ENCODE data around the gene LRRC42. TPM values are rescaled to one million over a fixed set of nuclear protein-coding genes. Genes with fewer than 3 reads are reported as not detected.

LRRC42 gene
- total RNA-seq, 1 experiment from 2014 or later: 80.9 TPM

- H3K27me3 ChIP-seq (ENCODE audit: control insufficient read depth, insufficient read depth, low read length): no peaks in the 10 kb centered on the region
- peak overlapping the region; percentile 76 for H3K4me3 ChIP-seq (ENCODE audit: insufficient read depth, low read depth, low read length)
- peaks cover 6% of the 10 kb centered on the region for H3K36me3 ChIP-seq (replicated peaks; ENCODE audit: control insufficient read depth, insufficient read depth, low read length)
- no peak for DNase-seq
These were observed 1.2 kb downstream of the LRRC42 start for GRCh38 chr1:53947172-53947907.

DNA sequence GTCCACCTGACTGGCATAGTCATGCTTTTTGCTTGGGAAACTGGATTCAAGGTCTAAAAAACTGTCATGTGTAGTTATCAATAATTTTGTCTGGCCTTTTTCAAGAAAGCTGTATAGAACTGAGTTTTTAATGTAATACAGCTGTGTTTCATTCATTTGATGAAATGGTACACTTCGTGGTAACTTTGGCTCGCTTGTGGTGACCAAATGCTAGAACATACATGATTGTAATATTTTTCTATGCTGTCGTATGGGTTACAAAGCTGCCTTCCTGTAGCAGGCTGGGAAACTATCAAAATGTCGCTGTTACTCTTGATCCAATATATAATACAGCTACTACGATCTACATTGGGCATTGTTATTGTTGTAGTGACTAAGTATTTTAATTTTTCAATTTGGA is 2.1 kb downstream of the LRRC42 start:
- Histone ChIP-seq H3K27me3 (ENCODE audit: control insufficient read depth, insufficient read depth, low read length) (no peaks in the 10 kb centered on the region), H3K36me3 (replicated peaks; ENCODE audit: control insufficient read depth, insufficient read depth, low read length) (peaks cover 6% of the 10 kb centered on the region), H3K4me3 (ENCODE audit: insufficient read depth, low read depth, low read length) (no peak overlapping the region)
- DNase-seq: no peak

- DNase-seq: peak; percentile 78
- peaks cover 6% of the 10 kb centered on the region for H3K36me3 ChIP-seq (replicated peaks; ENCODE audit: control insufficient read depth, insufficient read depth, low read length)
These were observed 3.2 kb downstream of the LRRC42 start for GRCh38 chr1:53949023-53949990.

DNA sequence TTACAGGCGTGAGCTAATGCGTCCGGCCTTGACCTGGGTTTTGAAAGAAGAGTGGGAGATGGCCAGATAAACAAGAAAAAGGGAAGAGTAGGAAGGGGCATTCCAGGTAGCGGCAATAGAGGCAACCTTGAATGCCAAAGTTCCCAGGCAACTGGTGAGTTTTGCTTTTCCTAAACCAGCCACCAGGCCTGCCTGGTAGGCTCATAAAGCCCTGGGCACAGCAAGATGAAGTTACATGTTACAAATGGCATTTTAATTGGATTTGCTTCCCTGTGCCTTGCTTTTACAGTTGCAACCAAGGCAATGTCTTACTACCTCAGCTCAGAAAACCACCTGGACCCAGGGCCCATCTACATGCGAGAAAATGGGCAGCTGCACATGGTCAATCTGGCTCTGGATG is 5.5 kb downstream of the LRRC42 start:
- no peaks in the 10 kb centered on the region for H3K27me3 ChIP-seq (ENCODE audit: control insufficient read depth, insufficient read depth, low read length)
- no peak for DNase-seq
- H3K36me3 ChIP-seq (replicated peaks; ENCODE audit: control insufficient read depth, insufficient read depth, low read length): peaks cover 11% of the 10 kb centered on the region
- H3K4me3 ChIP-seq (ENCODE audit: insufficient read depth, low read depth, low read length): no peak overlapping the region

More at GRCh38 chr1:53949023-53949990, 3.2 kb downstream of the LRRC42 start:
- H3K4me3 ChIP-seq (ENCODE audit: insufficient read depth, low read depth, low read length): no peak overlapping the region
- no peaks in the 10 kb centered on the region for H3K27me3 ChIP-seq (ENCODE audit: control insufficient read depth, insufficient read depth, low read length)

GRCh38 chr1:53954128-53954527 is 8.0 kb downstream of the LRRC42 start:
- Histone ChIP-seq H3K27me3 (ENCODE audit: control insufficient read depth, insufficient read depth, low read length) (no peaks in the 10 kb centered on the region), H3K36me3 (replicated peaks; ENCODE audit: control insufficient read depth, insufficient read depth, low read length) (peaks cover 11% of the 10 kb centered on the region), H3K4me3 (ENCODE audit: insufficient read depth, low read depth, low read length) (no peak overlapping the region)
- no peak for DNase-seq

- no peak for DNase-seq
- Histone ChIP-seq H3K4me3 (ENCODE audit: insufficient read depth, low read depth, low read length) (no peak overlapping the region), H3K36me3 (replicated peaks; ENCODE audit: control insufficient read depth, insufficient read depth, low read length) (peaks cover 16% of the 10 kb centered on the region), H3K27me3 (ENCODE audit: control insufficient read depth, insufficient read depth, low read length) (no peaks in the 10 kb centered on the region)
These were observed 10.4 kb downstream of the LRRC42 start for GRCh38 chr1:53956308-53957168.

DNA sequence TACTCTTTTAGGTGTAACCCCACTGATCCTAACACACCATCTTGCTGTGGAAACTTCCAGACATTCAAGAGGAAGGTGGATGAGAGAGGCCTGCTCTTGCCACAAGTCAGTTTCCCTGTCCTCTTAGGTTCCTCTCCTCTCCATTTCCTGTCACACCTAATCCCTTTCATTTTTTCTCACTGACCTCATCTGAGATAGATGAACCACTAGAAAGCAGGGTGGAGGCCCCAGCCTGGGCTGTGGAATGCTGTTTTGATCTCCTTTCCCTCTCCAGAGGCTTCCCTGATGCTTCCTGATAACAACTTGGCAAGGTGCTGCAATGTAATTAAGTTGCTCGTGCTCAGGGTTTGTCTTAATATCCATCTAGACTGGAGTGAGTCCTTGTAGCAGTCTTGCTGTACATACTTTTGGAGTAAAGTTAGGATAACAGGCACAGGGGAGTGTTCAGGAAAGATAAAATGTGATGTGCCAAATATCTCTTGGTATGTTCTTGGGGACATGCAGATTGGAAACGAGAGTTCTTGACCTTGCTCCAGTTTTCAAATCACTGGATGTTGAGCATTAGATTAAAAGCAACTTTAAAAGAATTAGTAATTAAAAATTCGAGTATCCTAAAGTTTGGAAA is 11.2 kb downstream of the LRRC42 start:
- DNase-seq: peak; percentile 34
- Histone ChIP-seq H3K27me3 (ENCODE audit: control insufficient read depth, insufficient read depth, low read length) (no peaks in the 10 kb centered on the region), H3K36me3 (replicated peaks; ENCODE audit: control insufficient read depth, insufficient read depth, low read length) (peaks cover 11% of the 10 kb centered on the region), H3K4me3 (ENCODE audit: insufficient read depth, low read depth, low read length) (no peak overlapping the region)

- H3K27me3 ChIP-seq (ENCODE audit: control insufficient read depth, insufficient read depth, low read length): no peaks in the 10 kb centered on the region
- DNase-seq: peak; percentile 62
- H3K4me3 ChIP-seq (ENCODE audit: insufficient read depth, low read depth, low read length): no peak overlapping the region
- peaks cover 14% of the 10 kb centered on the region for H3K36me3 ChIP-seq (replicated peaks; ENCODE audit: control insufficient read depth, insufficient read depth, low read length)
These were observed 13.6 kb downstream of the LRRC42 start for GRCh38 chr1:53959664-53960250.

DNA sequence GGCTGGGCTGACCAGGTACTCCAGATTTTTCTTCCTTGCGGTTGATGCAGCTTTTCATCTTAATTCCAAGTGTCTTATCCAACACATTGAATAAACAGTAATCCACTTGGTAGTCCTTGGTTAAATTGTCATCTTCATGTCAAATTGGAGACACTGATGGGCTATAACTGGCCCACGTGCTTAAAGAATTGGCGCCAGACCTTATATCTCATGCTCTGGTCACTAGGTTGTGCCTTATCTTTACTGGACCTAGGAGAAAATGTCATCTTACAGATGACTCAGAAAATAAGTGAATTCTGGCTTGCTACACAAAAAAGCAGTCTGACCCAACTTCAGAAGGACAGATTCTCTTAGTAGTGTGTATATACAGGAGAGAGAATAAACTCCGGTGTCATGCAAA is 16.2 kb downstream of the LRRC42 start:
- H3K27me3 ChIP-seq (ENCODE audit: control insufficient read depth, insufficient read depth, low read length): no peaks in the 10 kb centered on the region
- no peak for DNase-seq
- peaks cover 15% of the 10 kb centered on the region for H3K36me3 ChIP-seq (replicated peaks; ENCODE audit: control insufficient read depth, insufficient read depth, low read length)
- H3K4me3 ChIP-seq (ENCODE audit: insufficient read depth, low read depth, low read length): no peak overlapping the region

DNA sequence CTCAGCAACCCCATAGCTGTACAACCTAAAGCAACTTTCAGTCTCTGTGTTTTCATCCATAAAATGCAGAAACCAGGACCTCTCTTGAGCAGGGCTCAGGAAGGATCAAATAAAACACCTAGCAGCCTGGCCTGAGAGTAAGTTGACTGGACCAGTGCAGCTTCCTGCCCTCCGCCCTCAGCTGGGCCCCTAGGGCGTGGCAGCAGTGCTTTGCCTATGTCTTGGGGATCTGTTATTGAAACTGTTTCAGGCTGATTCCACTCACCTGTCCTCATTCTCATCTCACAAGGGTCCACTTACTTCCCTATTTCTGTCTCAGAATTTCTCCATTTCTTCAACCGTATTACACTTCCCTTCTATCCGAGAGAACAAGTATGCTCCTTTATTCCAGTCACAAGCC is 17.3 kb downstream of the LRRC42 start:
- Histone ChIP-seq H3K4me3 (ENCODE audit: insufficient read depth, low read depth, low read length) (no peak overlapping the region), H3K27me3 (ENCODE audit: control insufficient read depth, insufficient read depth, low read length) (no peaks in the 10 kb centered on the region), H3K36me3 (replicated peaks; ENCODE audit: control insufficient read depth, insufficient read depth, low read length) (peaks cover 17% of the 10 kb centered on the region)
- DNase-seq: no peak

GRCh38 chr1:53964109-53964508 is 18.0 kb downstream of the LRRC42 start:
- H3K27me3 ChIP-seq (ENCODE audit: control insufficient read depth, insufficient read depth, low read length): no peaks in the 10 kb centered on the region
- H3K4me3 ChIP-seq (ENCODE audit: insufficient read depth, low read depth, low read length): no peak overlapping the region
- DNase-seq: peak; percentile 52
- peaks cover 18% of the 10 kb centered on the region for H3K36me3 ChIP-seq (replicated peaks; ENCODE audit: control insufficient read depth, insufficient read depth, low read length)

DNA sequence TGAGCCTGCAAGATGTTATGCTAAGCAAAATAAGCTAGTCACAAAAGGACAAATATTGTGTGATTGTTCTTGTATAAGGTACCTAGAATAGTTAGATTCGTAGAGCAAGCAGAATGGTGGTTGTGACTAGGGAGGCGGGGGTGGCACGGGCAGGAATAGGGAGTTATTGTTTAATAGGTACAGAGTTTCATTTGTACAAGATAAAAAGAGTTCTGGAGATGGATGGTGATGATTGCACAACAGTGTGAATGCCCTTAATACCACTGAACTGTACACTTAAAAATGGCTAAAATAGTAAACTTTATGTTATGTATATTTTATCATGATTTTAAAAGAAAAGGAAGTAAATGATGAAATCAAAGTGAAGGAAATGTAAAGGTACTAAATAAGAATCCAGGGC is 20.6 kb downstream of the LRRC42 start:
- DNase-seq: no peak
- Histone ChIP-seq H3K4me3 (ENCODE audit: insufficient read depth, low read depth, low read length) (no peak overlapping the region), H3K36me3 (replicated peaks; ENCODE audit: control insufficient read depth, insufficient read depth, low read length) (peaks cover 13% of the 10 kb centered on the region), H3K27me3 (ENCODE audit: control insufficient read depth, insufficient read depth, low read length) (no peaks in the 10 kb centered on the region)

GRCh38 chr1:53967409-53968124 is 21.4 kb downstream of the LRRC42 start:
- Histone ChIP-seq H3K27me3 (ENCODE audit: control insufficient read depth, insufficient read depth, low read length) (no peaks in the 10 kb centered on the region), H3K4me3 (ENCODE audit: insufficient read depth, low read depth, low read length) (no peak overlapping the region), H3K36me3 (replicated peaks; ENCODE audit: control insufficient read depth, insufficient read depth, low read length) (peaks cover 13% of the 10 kb centered on the region)
- no peak for DNase-seq
